Transverse colon (tissue), 4 donors: ENCODE measurements around the gene DST.

ENCODE experiments used
- POLR2AphosphoS5 ChIP-seq, 3 donors: sonication (generic); formaldehyde crosslinking; IDR thresholded peaks; one replicate each; pipeline ENCODE4 v1.6.1; 2016; ENCODE audit warnings: antibody characterized with exemption in 3 of 3
- TF ChIP-seq, protein P1 (sequence below), 5 experiments: fragments of 200-600 bp in 3 of 5; fragments of 450-650 bp in 2 of 5; sonication (generic) in 3 of 5; IDR thresholded peaks; 1 replicate in 2 of 5; 2 replicates in 3 of 5; pipeline ENCODE4 v1.5.1; 2016 to 2017; ENCODE audit warnings: antibody characterized with exemption in 5 of 5, inconsistent platforms in 3 of 5, mild to moderate bottlenecking in 2 of 5, moderate library complexity in 1 of 5

GRCh38 chr6:56499095-56499494 is 143.6 kb downstream of the DST start:
- TF ChIP-seq, protein P1, sequence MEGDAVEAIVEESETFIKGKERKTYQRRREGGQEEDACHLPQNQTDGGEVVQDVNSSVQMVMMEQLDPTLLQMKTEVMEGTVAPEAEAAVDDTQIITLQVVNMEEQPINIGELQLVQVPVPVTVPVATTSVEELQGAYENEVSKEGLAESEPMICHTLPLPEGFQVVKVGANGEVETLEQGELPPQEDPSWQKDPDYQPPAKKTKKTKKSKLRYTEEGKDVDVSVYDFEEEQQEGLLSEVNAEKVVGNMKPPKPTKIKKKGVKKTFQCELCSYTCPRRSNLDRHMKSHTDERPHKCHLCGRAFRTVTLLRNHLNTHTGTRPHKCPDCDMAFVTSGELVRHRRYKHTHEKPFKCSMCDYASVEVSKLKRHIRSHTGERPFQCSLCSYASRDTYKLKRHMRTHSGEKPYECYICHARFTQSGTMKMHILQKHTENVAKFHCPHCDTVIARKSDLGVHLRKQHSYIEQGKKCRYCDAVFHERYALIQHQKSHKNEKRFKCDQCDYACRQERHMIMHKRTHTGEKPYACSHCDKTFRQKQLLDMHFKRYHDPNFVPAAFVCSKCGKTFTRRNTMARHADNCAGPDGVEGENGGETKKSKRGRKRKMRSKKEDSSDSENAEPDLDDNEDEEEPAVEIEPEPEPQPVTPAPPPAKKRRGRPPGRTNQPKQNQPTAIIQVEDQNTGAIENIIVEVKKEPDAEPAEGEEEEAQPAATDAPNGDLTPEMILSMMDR (IDR thresholded peaks at IDR 0.05) = no peak
- TF ChIP-seq POLR2AphosphoS5 (IDR thresholded peaks at IDR 0.05) = no peak
